Skeletal muscle satellite cell (primary cell): ENCODE data around the gene PRXL2B.

Experiments
- H3K27me3 ChIP-seq: 2 replicates; pipeline ENCODE4 v1.7.0; 2013; ENCODE audit warnings: low read length; ENCODE audit not compliant: control insufficient read depth, insufficient read depth
- H3K36me3 ChIP-seq: 2 replicates; pipeline ENCODE4 v1.7.0; 2013; ENCODE audit warnings: mild to moderate bottlenecking, control low read depth, low read length; ENCODE audit not compliant: insufficient read depth
- H3K4me1 ChIP-seq: 2 replicates; pipeline ENCODE4 v1.7.0; 2013; ENCODE audit warnings: low read length; ENCODE audit not compliant: control insufficient read depth, insufficient read depth
- H3K4me2 ChIP-seq: 2 replicates; pipeline ENCODE4 v1.7.0; 2013; ENCODE audit warnings: mild to moderate bottlenecking, low read length
- H3K4me3 ChIP-seq: 2 replicates; pipeline ENCODE4 v1.7.0; 2013; ENCODE audit warnings: low read length
- H3K9ac ChIP-seq: 2 replicates; pipeline ENCODE4 v1.7.0; 2013; ENCODE audit warnings: mild to moderate bottlenecking, low read depth, low read length, moderate library complexity
- H3K9me3 ChIP-seq: replicated peaks from 2 replicates; pipeline ENCODE4 v1.7.0; 2013; ENCODE audit warnings: mild to moderate bottlenecking, control low read depth, low read length

PRXL2B gene

DNA sequence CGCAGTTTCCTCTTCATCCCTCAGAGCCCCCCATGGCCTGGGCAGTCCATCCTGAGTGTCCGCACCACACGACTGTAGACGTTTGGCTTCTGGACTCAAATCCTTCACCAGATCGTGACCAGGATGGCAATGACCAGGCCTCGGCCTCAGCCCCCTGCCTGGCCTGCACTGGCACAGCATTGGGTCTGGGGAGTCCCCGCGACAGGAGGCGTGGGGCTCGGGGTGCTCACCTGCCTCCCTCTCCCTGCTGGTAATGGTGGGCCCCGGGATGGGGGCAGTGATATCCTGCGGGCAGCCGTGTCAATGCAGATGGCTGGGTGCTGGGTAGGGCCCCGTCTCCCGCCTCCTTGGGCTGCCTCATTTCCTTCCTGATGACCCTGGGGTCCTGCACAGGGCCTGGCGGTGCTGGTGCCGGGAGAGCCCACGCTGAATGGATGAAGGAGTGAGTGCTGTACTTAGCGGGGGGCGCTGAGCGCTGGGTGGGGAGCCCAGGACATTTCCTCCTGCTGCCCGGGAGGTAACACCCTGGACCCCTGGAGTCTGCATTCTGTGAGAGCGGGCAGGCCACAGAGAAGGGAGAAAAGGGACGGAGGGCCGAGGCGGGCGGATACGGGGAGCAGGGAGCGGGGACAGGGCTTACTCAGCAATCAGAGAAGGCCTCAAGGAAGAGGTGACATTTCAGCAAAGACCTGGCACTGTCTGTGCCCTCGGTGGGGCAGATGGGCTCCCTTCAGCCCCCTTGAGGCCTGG is 32.5 kb upstream of the PRXL2B start:
- Histone ChIP-seq H3K36me3 (no peaks in the 10 kb centered on the region), H3K4me2 (no peak overlapping the region), H3K27me3 (no peaks in the 10 kb centered on the region), H3K4me1 (peaks cover 19% of the 10 kb centered on the region), H3K9me3 (no peaks in the 10 kb centered on the region), H3K9ac (no peak overlapping the region), H3K4me3 (no peak overlapping the region)

DNA sequence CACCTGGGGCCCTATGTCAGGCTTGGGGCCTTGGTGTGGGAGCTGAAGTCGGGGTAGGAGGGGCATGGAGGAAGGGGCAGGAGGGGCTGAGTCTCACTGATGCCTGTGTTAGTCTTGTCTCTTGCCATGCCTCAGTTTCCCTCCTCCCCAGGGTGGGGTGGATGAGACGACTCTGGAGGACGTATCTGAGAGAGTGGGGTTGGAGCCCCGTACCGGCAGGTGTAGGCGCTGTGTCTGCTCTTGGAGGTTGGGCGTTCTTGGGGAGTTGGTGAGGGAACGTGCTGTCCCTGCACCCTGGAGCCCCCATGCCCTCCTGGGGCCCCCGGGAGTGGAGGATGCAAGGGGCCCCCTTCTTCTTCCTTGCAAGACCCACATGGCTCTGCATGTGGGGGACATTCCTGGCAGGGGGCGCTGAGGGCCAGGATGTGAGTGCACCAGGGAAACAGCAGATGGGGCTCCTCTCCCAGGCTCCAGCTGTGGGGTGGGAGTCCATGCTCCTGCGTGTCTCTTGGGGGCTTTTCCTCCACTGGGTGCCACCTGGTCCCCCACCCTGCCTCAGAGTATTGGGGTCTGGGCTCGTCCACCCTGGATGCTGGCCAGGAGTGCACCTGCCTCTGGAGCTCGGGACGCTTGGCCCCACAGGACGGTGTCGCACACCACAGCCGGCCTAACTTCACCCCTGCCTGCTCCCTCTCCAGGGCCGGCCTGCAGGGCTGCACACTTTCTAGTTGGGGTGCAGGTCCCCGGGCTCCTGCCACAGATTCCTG is 31.8 kb upstream of the PRXL2B start:
- no peaks in the 10 kb centered on the region for H3K27me3 ChIP-seq

DNA sequence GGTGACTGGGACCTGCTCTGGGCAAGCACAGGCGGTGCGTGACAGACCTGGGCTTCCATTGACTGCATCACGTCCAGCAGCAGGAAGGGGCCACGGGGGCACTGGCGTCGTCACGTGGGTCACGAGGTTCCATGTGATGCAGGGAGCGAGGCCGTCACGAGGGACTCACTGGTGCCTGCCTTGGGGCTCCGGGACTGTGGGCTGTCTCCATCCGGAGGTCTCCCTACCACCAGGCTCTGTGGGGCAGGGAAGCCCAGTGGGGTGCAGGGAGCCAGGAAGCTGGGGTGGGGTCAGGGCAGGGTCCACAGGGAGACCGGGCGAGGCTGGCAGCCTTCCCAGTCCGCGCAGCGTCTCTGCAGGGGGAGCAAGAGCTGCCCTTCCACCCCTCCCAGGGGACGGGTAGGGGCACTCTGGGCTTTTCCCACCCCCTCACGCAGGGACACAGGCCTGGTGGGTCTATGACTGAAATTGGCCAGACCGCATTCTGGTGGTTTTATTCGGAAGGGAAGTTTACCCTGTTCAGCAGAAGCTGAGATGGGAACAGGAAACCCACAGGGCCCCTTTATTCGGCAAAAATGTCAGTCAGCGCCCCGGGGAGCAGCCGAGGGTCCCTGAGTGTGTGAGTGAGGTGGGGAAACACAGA is 30.8 kb upstream of the PRXL2B start:
- H3K36me3 ChIP-seq: no peaks in the 10 kb centered on the region
- H3K4me1 ChIP-seq: peaks cover 17% of the 10 kb centered on the region
- peak overlapping the region; percentile 87 for H3K4me2 ChIP-seq
- peak overlapping the region; percentile 78 for H3K4me3 ChIP-seq
- H3K27me3 ChIP-seq: no peaks in the 10 kb centered on the region
- H3K9me3 ChIP-seq: no peaks in the 10 kb centered on the region
- peak overlapping the region; percentile 79 for H3K9ac ChIP-seq

More for the DNA sequence above, 31.8 kb upstream of the PRXL2B start:
- Histone ChIP-seq H3K36me3 (no peaks in the 10 kb centered on the region), H3K4me2 (no peak overlapping the region), H3K4me3 (no peak overlapping the region), H3K9ac (no peak overlapping the region), H3K9me3 (no peaks in the 10 kb centered on the region), H3K4me1 (peaks cover 17% of the 10 kb centered on the region)

DNA sequence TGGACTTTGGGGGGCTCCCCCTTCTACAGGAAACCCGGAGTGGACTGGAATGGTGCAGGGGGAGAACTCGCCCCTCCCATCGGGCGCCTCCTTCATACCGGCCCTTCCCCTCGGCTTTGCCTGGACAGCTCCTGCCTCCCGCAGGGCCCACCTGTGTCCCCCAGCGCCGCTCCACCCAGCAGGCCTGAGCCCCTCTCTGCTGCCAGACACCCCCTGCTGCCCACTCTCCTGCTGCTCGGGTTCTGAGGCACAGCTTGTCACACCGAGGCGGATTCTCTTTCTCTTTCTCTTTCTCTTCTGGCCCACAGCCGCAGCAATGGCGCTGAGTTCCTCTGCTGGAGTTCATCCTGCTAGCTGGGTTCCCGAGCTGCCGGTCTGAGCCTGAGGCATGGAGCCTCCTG is 30.3 kb upstream of the PRXL2B start, which contains the start of gene TNFRSF14:
TNFRSF14 (plus strand) TSS at position 95 of the 401 bp plus-strand sequence; CDS start at position 389, 294 bp downstream.
- H3K9ac ChIP-seq: peak within 1 kb of the TSS; percentile 79
- H3K9me3 ChIP-seq: no peaks in the 10 kb centered on the region
- peak within 1 kb of the TSS; percentile 78 for H3K4me3 ChIP-seq
- peak within 1 kb of the TSS; percentile 87 for H3K4me2 ChIP-seq
- no peaks in the 10 kb centered on the region for H3K36me3 ChIP-seq
- peaks cover 17% of the 10 kb centered on the region for H3K4me1 ChIP-seq
- H3K27me3 ChIP-seq: no peaks in the 10 kb centered on the region

DNA sequence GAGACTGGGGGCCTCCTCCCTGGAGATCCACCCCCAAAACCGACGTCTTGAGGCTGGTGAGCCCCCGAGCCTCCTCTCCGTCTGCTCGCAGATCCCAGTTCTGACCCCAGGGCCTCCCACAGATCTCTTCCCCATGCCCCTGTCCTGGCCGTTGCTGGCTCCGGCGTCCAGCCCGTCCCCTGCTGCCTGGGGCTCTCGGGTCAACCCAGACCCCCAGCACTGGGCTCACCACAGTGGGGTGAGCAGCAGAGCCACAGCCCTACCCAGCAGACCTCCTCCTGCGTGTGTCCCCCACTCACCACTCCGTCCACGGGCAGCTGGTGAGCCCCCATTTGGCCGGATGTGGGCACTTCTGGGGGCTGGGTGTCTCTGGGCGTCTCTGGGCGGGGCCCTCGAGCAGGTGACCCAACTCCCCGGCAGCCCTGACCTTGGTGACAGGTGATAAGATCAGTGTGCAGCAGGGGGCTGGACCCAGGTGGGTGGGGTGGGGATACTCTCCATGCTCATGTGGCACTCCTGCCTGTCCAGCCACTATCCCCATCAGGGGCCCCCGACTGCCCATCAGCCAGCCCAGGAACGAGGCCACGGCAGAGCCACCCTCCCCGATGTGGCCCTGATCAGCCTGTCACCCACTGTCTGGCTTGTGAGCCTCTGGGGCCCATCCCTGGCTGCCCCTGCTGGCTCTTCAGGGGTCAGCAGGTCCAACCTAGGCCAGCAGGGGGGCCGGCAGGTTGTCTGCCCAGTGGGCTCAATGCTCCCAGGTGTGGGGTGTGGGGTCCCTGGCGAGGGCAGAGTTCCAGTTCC is 29.7 kb upstream of the PRXL2B start:
- peaks cover 17% of the 10 kb centered on the region for H3K4me1 ChIP-seq
- H3K36me3 ChIP-seq: no peaks in the 10 kb centered on the region
- no peaks in the 10 kb centered on the region for H3K9me3 ChIP-seq
- peak overlapping the region; percentile 78 for H3K4me3 ChIP-seq
- H3K4me2 ChIP-seq: peak overlapping the region; percentile 87
- peak overlapping the region; percentile 79 for H3K9ac ChIP-seq
- no peaks in the 10 kb centered on the region for H3K27me3 ChIP-seq

DNA sequence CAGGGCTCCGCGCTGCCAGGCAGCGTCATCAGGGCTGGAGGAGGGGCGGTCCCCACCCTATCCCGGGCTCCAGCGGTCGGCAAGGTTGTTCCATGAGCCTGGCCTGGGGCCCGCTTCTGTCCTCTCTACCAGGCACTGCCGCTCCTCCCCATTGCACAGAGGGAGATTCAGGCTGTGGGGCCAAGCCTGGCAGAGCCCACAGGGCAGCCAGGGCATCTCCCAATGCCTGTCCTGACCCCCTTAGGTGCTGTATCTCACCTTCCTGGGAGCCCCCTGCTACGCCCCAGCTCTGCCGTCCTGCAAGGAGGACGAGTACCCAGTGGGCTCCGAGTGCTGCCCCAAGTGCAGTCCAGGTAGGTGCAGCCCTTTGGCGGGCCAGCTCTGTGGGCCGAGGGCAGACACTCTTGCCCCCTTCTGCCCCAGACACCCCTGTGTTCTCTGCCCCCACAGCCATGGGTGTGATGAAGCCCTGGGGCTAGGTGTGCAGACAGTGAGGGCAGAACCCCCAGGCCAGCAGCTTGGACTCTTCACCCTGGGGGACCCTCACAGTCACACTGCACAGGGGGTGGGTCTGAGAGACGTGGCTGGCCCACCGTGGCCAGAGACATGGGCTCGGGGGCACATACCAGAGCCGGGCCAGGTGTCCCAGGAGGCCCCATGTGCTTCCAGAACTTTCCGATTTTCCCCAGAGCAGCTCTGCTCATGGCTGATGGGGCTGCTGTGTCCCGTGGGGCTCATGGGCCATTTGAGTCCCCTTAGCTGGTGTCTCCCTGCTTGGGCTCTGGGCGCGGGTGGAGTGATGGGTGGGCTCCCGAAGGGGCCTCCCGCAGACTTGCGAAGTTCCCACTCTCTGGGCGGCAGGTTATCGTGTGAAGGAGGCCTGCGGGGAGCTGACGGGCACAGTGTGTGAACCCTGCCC is 28.8 kb upstream of the PRXL2B start:
- peaks cover 17% of the 10 kb centered on the region for H3K4me1 ChIP-seq
- H3K9ac ChIP-seq: no peak overlapping the region
- H3K27me3 ChIP-seq: no peaks in the 10 kb centered on the region
- H3K4me3 ChIP-seq: no peak overlapping the region
- no peaks in the 10 kb centered on the region for H3K36me3 ChIP-seq
- H3K4me2 ChIP-seq: no peak overlapping the region
- H3K9me3 ChIP-seq: no peaks in the 10 kb centered on the region

DNA sequence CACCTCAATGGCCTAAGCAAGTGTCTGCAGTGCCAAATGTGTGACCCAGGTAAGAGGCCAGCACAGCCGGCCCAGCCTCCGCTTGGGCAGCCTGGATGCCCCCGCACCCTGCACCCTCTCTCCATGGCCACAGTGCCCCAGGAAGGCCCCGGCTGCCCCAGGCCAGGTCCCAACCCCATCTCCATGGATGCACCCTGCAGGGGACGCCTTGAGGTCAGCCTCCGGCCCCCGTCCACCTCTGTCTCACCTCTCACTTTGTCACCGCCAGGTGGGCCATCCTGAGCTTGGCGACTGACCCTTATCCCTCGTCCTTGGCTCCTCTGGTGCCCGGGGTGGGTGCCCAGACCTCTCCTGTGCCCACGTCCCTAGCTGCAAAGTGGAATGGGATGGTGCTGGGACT is 28.2 kb upstream of the PRXL2B start:
- H3K27me3 ChIP-seq: no peaks in the 10 kb centered on the region
- no peak overlapping the region for H3K4me2 ChIP-seq
- no peaks in the 10 kb centered on the region for H3K9me3 ChIP-seq
- H3K4me1 ChIP-seq: peaks cover 17% of the 10 kb centered on the region
- no peak overlapping the region for H3K9ac ChIP-seq
- no peaks in the 10 kb centered on the region for H3K36me3 ChIP-seq
- no peak overlapping the region for H3K4me3 ChIP-seq

DNA sequence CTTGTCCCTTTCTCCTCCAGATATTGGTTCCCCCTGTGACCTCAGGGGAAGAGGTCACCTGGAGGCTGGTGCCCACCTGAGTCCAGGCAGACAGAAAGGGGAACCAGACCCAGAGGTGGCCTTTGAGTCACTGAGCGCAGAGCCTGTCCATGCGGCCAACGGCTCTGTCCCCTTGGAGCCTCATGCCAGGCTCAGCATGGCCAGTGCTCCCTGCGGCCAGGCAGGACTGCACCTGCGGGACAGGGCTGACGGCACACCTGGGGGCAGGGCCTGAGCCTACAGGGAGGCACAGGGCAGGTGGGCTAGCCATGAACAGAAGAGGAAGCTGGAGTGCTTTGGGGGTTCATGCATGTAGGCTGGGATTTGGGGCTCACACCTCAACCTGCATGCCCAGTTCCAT is 27.7 kb upstream of the PRXL2B start:
- no peaks in the 10 kb centered on the region for H3K27me3 ChIP-seq
- H3K9me3 ChIP-seq: no peaks in the 10 kb centered on the region
- peaks cover 17% of the 10 kb centered on the region for H3K4me1 ChIP-seq
- H3K4me3 ChIP-seq: no peak overlapping the region
- no peak overlapping the region for H3K4me2 ChIP-seq
- H3K36me3 ChIP-seq: no peaks in the 10 kb centered on the region
- H3K9ac ChIP-seq: no peak overlapping the region

DNA sequence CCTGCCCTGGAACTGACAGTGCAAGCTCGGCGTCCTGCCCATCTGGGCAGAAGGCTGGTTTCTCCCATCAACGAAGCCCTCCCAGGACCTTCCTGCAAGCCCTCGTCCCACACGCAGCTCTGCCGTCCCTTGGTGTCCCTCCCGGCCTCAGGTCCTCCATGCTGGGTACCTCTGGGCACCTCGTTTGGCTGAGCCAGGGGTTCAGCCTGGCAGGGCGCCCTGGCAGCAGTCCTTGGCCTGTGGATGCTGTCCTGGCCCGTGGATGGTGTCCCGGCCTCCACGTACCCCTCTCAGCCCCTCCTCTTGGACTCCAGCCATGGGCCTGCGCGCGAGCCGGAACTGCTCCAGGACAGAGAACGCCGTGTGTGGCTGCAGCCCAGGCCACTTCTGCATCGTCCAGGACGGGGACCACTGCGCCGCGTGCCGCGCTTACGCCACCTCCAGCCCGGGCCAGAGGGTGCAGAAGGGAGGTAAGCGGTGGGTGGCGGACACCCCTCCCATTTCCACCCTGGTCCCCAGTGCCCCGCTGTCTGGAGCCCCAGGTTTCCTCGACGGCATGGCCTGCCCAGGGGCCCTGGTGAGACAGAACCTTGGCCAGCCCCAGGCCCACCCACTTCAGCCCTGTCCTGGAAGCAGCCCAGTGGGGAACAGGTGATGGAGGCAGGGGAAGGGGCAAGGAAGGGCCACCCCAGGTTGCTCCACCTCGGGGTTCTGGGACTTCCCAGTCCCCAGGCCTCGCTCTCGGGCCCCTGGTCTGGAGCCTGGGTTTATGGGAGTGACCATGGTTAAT is 26.9 kb upstream of the PRXL2B start:
- Histone ChIP-seq H3K4me1 (peaks cover 17% of the 10 kb centered on the region), H3K36me3 (no peaks in the 10 kb centered on the region)

More for the DNA sequence above, 26.9 kb upstream of the PRXL2B start:
- Histone ChIP-seq H3K4me3 (no peak overlapping the region), H3K4me2 (no peak overlapping the region), H3K9me3 (no peaks in the 10 kb centered on the region), H3K27me3 (peaks cover 4% of the 10 kb centered on the region), H3K9ac (no peak overlapping the region)
